Measurements from ENCODE around the gene SNAPC4. TPM values are rescaled to one million over a fixed set of nuclear protein-coding genes. Genes with fewer than 3 reads are reported as not detected.
"Not testable (repeated sequence)": the region's sequence is repeated elsewhere in the genome, so short reads cannot be mapped to it uniquely, and the experiment has no call there.

The SNAPC4 gene
- total and polyA plus RNA-seq, 7 donors, result 1.4 to 10.8 (median 5.0) TPM

DNA sequence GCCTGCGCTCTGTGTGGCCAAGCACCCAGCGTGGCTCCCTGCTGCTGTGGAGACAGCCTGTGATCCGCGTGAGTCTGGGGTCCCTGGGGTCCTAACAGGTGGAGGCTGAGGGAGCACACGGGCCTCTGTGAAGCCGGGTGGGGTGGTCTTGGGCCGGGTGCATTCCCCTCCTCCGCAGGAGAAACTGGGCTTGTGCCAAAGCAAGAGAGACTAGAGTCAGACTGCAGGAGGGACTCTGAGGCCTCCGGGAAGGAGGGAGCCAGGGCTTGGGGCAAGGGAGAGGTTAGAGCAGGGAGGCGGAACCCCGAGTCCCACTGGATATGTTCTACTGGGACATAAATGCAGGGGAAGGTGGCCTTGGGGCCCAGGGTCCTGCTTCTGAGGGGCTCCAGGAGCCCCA, 46.9 kb downstream of the SNAPC4 start:
- 72 to 90% methylated on average over 11 of the region's 11 CpGs for WGBS, 2 donors
- H3K27ac ChIP-seq, result peak overlapping the region in 2 of 4 donors; percentile 71 to 73

GRCh38 chr9:136352682-136353081, 47.3 kb downstream of the SNAPC4 start:
- intact Hi-C loops (cut with DNase I), result no loop called here
- Histone ChIP-seq H3K4me1 (peaks cover 0 to 17% (median 9%) of the 10 kb centered on the region in 4 donors), H3K9me3 (no peaks in the 10 kb centered on the region), H3K36me3 (peaks cover 0 to 37% (median 6%) of the 10 kb centered on the region in 4 donors), H3K4me3 (peak overlapping the region in 1 of 4 donors; percentile 24), H3K27ac (peak overlapping the region in 1 of 4 donors; percentile 7), H3K27me3 (no peaks in the 10 kb centered on the region)
- no peak for TF ChIP-seq POLR2AphosphoS5 (IDR thresholded peaks at IDR 0.05)
- no peak for DNase-seq
- 36 to 72% methylated on average over 16 of the region's 16 CpGs for WGBS, 2 donors

More for the DNA sequence above, 46.9 kb downstream of the SNAPC4 start:
- DNase-seq, result no peak
- no peak overlapping the region for H3K4me3 ChIP-seq
- H3K9me3 ChIP-seq, result no peaks in the 10 kb centered on the region
- peaks cover 0 to 41% (median 6%) of the 10 kb centered on the region in 4 donors for H3K36me3 ChIP-seq
- no peaks in the 10 kb centered on the region for H3K27me3 ChIP-seq
- intact Hi-C loops (cut with DNase I), result no loop called here
- H3K4me1 ChIP-seq, result peaks cover 0 to 17% (median 9%) of the 10 kb centered on the region in 4 donors
- TF ChIP-seq POLR2A (IDR thresholded peaks at IDR 0.05) (no peak), EP300 (IDR thresholded peaks at IDR 0.05) (no peak), POLR2AphosphoS5 (IDR thresholded peaks at IDR 0.05) (no peak)
- TF ChIP-seq, protein P1, sequence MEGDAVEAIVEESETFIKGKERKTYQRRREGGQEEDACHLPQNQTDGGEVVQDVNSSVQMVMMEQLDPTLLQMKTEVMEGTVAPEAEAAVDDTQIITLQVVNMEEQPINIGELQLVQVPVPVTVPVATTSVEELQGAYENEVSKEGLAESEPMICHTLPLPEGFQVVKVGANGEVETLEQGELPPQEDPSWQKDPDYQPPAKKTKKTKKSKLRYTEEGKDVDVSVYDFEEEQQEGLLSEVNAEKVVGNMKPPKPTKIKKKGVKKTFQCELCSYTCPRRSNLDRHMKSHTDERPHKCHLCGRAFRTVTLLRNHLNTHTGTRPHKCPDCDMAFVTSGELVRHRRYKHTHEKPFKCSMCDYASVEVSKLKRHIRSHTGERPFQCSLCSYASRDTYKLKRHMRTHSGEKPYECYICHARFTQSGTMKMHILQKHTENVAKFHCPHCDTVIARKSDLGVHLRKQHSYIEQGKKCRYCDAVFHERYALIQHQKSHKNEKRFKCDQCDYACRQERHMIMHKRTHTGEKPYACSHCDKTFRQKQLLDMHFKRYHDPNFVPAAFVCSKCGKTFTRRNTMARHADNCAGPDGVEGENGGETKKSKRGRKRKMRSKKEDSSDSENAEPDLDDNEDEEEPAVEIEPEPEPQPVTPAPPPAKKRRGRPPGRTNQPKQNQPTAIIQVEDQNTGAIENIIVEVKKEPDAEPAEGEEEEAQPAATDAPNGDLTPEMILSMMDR (IDR thresholded peaks at IDR 0.05), result no peak

DNA sequence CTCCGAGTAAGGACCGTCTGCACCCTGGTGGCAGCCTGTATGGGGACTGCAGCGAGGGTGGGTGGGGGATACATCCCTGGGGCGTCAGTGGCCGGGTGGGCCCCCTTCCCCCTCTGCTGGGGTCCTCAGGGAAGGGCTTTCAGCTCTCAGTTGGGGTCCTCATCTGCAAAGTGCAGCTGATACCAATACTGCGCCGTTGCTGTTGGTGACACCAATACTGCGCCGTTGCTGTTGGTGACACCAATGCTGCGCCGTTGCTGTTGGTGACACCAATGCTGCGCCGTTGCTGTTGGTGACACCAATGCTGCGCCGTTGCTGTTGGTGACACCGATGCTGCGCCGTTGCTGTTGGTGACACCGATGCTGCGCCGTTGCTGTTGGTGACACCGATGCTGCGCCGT, 48.1 kb downstream of the SNAPC4 start:
- H3K36me3 ChIP-seq, result peaks cover 0 to 29% (median 4%) of the 10 kb centered on the region in 4 donors
- peak overlapping the region in 1 of 4 donors; percentile 32 for H3K4me3 ChIP-seq
- H3K4me1 ChIP-seq, result peaks cover 0 to 17% (median 9%) of the 10 kb centered on the region in 4 donors
- H3K27ac ChIP-seq; H3K27me3 ChIP-seq; DNase-seq; intact Hi-C loops (cut with DNase I); H3K9me3 ChIP-seq: not testable (repeated sequence)
- 91 to 94% methylated on average over 24 of the region's 24 CpGs for WGBS, 2 donors

- H3K4me3 ChIP-seq, result peak overlapping the region in 1 of 4 donors; percentile 32
Measured at GRCh38 chr9:136351252-136351800, 48.6 kb downstream of the SNAPC4 start.

More at GRCh38 chr9:136351252-136351800, 48.6 kb downstream of the SNAPC4 start:
- TF ChIP-seq, protein P1 (IDR thresholded peaks at IDR 0.05), result no peak
- TF ChIP-seq EP300 (IDR thresholded peaks at IDR 0.05) (no peak), POLR2A (IDR thresholded peaks at IDR 0.05) (no peak), POLR2AphosphoS5 (IDR thresholded peaks at IDR 0.05) (no peak)
- intact Hi-C loops (cut with DNase I), result no loop called here
- peaks cover 0 to 23% (median 2%) of the 10 kb centered on the region in 4 donors for H3K36me3 ChIP-seq
- H3K27ac ChIP-seq, result no peak overlapping the region
- H3K9me3 ChIP-seq, result no peaks in the 10 kb centered on the region
- DNase-seq, result no peak
- H3K4me1 ChIP-seq, result peaks cover 0 to 19% (median 10%) of the 10 kb centered on the region in 4 donors
- no peaks in the 10 kb centered on the region for H3K27me3 ChIP-seq
- WGBS, 2 donors, result 69 to 84% methylated on average over 11 of the region's 11 CpGs

Other genes starting within 250 kb of the SNAPC4 start
- not detected for gene LHX3, start 195.0 kb downstream of the SNAPC4 start, total RNA-seq
- gene LHX3, start 195.0 kb downstream of the SNAPC4 start, polyA plus RNA-seq, result not detected
- gene QSOX2, start 154.4 kb downstream of the SNAPC4 start, total RNA-seq, result 1 to 10 TPM; 3.2 to 6.4 (median 4.8) TPM
- gene QSOX2, start 154.4 kb downstream of the SNAPC4 start, polyA plus RNA-seq, result 10 to 100 TPM in 1 of 3 donors, under 1 TPM in 2; 0.60 to 10.1 (median 0.69) TPM
- gene CCDC187, start 96.1 kb downstream of the SNAPC4 start, total RNA-seq, result not detected
- under 1 TPM in 1 of 3 donors, not detected in 2; 0.32 TPM for gene CCDC187, start 96.1 kb downstream of the SNAPC4 start, polyA plus RNA-seq
- 10 to 100 TPM in 2 of 4 donors, 1 to 10 TPM in 2; 5.0 to 16.1 (median 12.2) TPM for gene GPSM1, start 72.6 kb downstream of the SNAPC4 start, total RNA-seq
- 1 to 10 TPM; 2.3 to 4.8 (median 2.4) TPM for gene GPSM1, start 72.6 kb downstream of the SNAPC4 start, polyA plus RNA-seq
- gene DNLZ, start 36.4 kb downstream of the SNAPC4 start, total RNA-seq, result 10 to 100 TPM; 19.7 to 41.9 (median 37.8) TPM
- 10 to 100 TPM in 2 of 3 donors, 1 to 10 TPM in 1; 8.4 to 11.6 (median 10.2) TPM for gene DNLZ, start 36.4 kb downstream of the SNAPC4 start, polyA plus RNA-seq
- gene CARD9, start 26.5 kb downstream of the SNAPC4 start, total RNA-seq, result 1 to 10 TPM; 1.5 to 6.9 (median 2.3) TPM
- 1 to 10 TPM; 1.8 to 3.0 (median 2.3) TPM for gene CARD9, start 26.5 kb downstream of the SNAPC4 start, polyA plus RNA-seq
- gene ENTR1, start 10.4 kb upstream of the SNAPC4 start, total RNA-seq, result 10 to 100 TPM; 23.2 to 42.7 (median 32.9) TPM
- gene ENTR1, start 10.4 kb upstream of the SNAPC4 start, polyA plus RNA-seq, result 10 to 100 TPM; 16.2 to 47.2 (median 17.6) TPM
- 10 to 100 TPM; 22.9 to 28.5 (median 25.6) TPM for gene PMPCA, start 10.5 kb upstream of the SNAPC4 start, total RNA-seq
- 10 to 100 TPM; 24.6 to 49.9 (median 30.3) TPM for gene PMPCA, start 10.5 kb upstream of the SNAPC4 start, polyA plus RNA-seq
- gene INPP5E, start 39.7 kb upstream of the SNAPC4 start, total RNA-seq, result 10 to 100 TPM in 1 of 4 donors, 1 to 10 TPM in 3; 4.6 to 12.2 (median 6.6) TPM
- gene INPP5E, start 39.7 kb upstream of the SNAPC4 start, polyA plus RNA-seq, result 1 to 10 TPM; 1.8 to 7.5 (median 2.3) TPM
- gene SEC16A, start 82.9 kb upstream of the SNAPC4 start, total RNA-seq, result 10 to 100 TPM; 22.9 to 33.9 (median 30.2) TPM
- gene SEC16A, start 82.9 kb upstream of the SNAPC4 start, polyA plus RNA-seq, result 10 to 100 TPM; 22.8 to 57.0 (median 24.5) TPM
- 10 to 100 TPM; 16.6 to 36.0 (median 31.8) TPM for gene NOTCH1, start 145.9 kb upstream of the SNAPC4 start, total RNA-seq
- gene NOTCH1, start 145.9 kb upstream of the SNAPC4 start, polyA plus RNA-seq, result 10 to 100 TPM in 1 of 3 donors, 1 to 10 TPM in 2; 1.8 to 30.8 (median 3.7) TPM

All from sigmoid colon (tissue), 7 donors.